Effector CD8-positive, alpha-beta T cell (primary cell): ENCODE measurements around the gene CCBE1.
"Not testable (repeated sequence)": the region's sequence is repeated elsewhere in the genome, so short reads cannot be mapped to it uniquely, and the experiment has no call there.

Experiments
- DNase-seq: peaks from one replicate; lab custom pipeline; 2025; lab: John Stamatoyannopoulos, UW

The CCBE1 gene

DNA sequence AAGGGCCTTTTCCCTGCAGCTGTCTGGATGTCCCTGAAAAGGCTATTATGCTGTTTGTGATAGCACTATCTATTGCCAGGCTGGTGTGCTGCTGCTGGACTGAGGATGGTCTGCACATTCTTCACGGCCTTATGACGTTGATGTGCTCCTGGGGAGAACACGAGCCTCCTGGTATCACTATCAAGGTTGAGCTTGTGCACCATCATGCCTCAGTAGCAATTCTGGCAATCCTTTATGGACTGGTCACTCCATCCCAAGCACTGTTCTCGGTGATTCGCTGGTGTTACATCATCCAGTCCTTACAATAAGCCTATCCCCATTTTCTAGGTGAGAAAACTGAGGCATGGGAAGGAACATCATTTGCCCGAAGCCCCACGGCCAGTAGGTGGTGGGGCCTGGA lies 18.2 kb upstream of the CCBE1 start:
- DNase-seq: no peak

DNA sequence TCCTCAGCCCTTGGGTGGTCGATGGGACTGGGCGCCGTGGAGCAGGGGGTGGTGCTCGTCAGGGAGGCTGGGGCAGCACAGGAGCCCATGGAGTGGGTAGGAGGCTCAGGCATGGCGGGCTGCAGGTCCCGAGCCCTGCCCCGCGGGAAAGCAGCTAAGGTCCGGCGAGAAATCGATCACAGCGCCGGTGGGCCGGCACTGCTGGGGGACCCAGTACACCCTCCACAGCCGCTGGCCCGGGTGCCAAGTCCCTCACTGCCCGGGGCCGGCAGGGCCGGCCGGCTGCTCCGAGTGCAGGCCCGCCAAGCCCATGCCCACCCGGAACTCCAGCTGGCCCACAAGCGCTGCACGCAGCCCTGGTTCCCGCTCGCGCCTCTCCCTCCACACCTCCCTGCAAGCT lies 16.9 kb upstream of the CCBE1 start:
- DNase-seq: not testable (repeated sequence)

DNA sequence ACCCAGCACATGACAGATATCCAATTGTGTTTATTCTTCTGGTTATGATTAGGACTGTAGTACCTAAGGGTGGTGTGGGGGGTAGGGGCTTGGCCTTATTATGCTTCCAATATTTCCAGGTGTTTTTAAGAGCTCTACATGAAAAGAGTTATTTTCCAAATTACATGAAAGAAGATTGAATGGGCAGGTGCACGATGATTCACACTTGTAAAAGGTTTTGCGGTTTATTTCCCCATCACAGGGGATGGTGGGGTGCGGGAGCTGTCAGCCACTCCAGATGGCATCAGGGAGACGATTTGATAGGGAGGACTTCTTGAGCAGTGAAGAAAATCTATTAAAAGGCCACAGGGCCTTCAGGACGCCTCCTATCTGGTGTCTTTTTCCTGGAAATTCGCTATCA lies 15.1 kb upstream of the CCBE1 start:
- no peak for DNase-seq

DNA sequence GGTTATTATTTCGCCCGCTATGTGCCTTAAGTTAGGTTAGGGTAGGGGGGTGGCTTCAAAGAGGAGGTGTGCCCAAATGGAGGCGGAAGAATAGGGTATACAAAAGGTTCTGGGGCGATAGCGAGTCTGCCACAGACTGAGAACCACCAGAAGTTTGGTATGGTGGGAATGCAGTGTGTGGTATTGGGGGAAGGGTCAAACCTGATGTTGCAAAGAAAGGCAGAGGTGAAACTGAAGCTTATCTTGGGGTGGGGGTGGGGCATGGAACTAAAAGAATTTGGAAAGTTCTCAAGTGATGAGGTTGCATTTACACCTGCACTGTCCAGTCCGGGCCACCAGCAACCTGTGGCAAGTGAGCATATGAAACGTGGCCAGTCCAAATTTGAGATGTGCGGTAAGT lies 11.8 kb upstream of the CCBE1 start:
- DNase-seq: no peak

DNA sequence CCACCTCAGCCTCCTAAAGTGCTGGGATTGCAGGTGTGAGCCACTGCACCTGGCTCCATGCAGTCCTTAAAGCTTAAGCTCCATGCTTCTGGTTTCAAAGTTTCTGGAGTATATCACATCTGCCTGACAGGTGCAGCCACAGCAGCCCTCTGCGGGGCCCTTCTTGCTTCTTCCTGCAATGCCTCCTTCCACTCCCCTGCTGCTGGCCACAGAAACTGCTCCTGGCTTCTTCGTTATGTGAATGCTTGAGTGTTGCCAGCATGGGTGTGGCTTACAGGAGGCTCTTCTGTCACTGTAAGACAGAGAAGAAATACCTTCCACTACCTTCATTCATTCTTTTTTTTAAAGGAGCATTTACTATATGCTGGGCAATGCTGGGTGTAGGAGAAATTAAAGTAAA lies 10.1 kb upstream of the CCBE1 start:
- DNase-seq: no peak

DNA sequence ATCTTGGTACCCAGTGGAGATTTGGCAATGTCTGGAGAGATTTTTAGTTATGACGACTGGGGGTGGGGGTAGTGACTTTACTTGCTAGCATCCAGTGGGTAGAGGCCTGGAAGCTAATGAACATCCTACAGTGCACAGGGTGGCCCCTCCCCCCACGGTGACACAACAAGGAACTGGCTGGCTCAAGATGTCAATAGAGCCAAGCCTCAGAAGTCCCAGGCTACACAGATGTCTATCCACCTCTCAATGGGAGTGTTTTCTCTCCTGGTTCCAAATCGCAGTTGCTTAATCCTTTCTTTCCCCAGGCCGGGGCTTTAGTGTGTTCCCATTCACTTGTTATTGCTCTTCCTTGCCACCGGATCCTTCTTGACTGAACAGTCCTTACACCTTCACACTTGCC lies 9.3 kb upstream of the CCBE1 start:
- no peak for DNase-seq

DNA sequence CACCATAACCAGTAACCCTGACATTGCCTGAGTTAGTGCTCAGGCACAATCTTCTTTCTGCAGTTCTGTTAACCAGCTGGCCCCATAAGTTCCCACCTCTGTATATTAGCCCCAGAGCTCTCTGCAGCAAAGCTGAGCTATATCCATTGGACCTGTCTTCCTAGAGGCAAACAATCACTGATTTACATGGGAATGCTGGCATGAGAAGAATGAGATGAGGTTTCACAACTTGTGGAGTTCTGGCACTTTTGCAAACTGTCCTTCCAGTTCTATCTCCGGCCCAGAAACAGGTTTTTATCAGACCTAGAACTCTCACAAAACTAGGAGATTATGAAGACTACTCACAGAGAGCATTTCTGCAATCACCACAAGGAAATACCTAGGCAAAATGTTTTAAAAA lies 7.9 kb upstream of the CCBE1 start:
- no peak for DNase-seq

DNA sequence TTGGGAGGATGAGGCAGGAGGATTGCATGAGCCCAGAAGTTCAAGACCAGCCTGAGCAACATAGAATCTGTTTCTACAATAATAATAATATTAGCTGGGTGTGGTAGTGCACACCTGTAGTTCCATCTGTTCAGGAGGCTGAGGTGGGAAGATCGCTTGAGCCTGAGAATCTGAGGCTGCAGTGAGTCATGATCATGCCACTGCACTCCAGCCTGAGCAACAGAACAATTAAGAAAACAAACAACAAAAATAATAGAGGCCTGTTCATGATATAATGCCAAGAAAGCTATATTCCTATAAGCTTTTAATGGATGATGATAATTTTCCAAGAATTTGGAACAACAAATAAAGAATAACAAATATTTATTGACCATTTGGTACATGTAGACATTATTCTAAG lies 6.9 kb upstream of the CCBE1 start:
- DNase-seq: no peak

DNA sequence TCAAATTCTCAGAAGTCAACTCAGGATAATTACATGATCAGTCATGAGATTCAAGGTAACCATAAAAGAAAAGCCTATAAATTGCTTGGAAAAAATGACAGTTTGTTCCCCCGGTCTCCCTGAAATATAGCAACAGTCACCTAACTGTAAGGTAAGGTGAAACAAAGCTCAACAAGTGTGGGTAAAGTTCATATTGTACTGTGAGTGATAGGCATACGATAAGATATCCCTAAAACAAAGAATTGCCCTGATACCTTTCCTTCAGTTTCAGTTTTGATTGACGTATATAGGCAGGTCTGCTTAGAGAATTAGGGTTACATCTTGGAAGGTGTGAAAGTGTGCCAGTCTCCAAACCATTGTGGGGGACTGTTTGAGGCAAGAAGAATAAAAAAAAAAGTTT lies 4.0 kb upstream of the CCBE1 start:
- no peak for DNase-seq

DNA sequence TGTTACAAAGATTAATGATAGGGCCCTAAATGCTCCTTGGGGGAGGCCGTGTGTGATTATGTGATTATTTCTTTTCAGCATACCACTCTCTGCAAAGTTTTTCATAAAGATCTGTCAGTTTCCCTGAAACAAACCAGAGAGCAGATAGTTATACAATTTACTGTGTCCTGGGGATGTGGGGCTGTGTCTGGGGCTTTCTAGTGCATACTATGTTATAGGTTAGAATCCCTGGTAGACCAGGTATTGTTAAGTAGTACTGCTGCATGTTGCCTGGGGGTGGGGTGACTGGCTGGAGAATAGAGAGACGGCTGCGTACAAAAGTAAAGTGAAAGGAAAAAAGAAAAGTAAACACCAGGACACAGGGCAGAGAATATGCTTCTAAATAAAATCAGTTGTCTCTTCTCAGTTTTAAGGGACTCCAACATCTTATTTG lies 3.3 kb upstream of the CCBE1 start:
- DNase-seq: no peak

DNA sequence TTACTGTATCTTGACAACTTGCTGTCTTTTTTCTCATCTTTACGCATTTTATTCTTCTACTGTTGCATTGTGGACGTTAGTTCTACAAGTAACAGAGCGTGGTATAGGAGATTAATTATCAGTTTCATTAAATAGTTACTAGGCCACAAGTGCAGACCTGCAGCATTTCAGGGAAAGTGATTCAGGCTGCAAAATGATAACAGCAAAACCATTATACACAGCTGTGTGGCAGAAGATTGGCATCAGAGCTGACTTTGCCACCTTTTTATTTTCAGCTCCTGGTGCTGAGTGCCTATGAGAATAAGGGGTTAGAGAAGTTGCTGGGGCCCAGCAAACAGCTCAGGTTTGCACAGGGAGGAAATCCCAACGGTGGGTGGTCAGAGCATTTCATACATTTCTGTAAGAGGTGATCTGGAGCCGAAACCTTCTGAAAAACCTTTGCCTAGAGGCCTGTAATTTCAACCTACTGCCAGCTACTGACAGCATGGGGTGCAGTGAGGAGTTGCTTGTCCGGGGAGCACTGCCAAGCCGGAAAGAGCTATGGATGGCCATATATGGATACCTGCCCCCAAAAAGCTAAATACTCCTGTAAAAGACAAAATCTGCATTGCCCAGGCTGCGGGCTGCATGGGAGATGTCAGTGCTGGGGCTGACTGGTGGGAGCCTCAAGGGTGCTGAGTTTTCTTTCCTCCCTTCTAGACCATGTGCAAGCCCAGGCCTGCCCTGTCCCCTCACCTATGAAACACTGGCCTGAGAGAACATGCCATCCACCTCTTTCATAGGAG lies 2.7 kb upstream of the CCBE1 start:
- DNase-seq: no peak

DNA sequence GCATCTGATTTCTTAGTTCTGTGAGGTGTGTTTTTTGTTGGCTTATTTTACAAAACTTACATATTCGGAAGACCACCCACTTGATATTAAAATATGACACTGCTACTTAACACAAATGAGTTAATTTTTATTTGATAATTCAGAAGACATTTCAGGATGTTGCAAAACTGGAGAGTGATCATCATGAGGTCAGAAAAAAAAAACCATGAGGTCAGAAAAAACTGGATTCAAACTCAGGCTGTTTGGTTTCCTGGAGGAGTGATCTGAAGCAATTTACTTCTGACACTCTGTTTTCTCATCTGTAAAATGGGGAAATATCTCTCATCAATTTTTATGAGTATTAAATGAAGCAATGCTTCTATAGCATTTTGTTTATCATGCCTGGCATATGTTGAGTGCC lies 1.8 kb upstream of the CCBE1 start:
- DNase-seq: no peak

DNA sequence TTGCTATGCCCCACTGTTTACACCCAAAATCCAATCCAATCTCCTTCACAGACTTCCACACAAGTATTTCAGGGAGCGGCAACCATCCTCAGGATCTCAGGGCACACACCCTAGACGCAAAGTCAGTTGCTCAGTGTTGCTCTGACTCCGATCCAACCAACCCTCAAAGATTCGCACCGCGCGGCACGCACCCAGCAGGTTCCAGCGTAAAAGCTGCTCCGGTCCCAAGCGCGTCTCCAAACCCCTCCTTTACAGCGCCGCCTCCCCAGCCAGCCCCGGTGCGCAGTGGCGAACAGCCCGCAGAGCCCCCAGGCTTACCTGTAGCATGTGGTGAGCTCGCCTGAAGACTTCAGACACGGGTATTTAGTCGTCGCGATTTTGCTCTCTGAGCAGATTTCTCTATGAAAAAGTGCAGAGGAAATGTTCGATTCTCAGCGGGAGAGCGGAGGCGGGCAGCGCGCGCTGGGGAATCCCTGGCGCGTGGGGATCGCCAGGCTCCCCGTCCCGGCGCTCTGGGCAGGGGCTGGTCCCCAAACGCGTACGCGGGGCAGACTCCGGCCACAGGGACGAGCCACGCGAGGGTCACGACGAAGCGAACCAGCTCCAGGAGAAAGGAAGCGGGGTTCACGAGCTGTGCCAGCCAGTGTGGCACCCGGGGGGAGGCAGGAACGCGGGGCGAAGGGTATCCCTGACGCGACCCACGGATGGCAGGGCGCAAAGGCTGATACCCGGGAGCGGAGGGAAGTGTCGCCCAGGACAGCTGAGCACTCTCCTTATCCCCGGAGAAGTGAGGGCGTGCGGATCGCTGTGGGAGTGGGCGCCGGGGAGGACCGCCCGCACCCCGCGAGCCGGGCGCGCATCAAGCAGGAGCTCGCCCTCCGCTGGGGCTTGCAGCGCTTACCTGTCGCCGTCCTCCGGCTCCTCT lies 650 bp downstream of the CCBE1 start:
- DNase-seq: no peak

DNA sequence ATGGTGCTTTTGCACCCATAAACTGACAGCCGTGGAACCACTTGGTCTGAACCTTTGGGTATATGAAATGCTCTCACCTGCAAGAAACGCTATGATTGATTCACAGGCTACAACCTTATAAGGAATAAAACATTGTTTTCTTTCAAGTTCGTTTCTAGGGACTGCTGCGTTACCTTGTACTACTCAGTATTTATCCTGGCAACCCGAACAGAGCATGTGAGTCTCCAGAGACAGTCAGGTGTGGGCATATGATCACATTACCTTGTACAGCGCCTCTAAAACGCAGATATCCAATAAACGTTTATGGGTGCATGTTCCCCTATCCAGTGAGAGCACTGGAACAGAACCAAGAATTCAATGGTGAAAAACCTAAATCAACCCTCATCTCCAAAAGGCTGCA lies 1.7 kb downstream of the CCBE1 start:
- DNase-seq: no peak

DNA sequence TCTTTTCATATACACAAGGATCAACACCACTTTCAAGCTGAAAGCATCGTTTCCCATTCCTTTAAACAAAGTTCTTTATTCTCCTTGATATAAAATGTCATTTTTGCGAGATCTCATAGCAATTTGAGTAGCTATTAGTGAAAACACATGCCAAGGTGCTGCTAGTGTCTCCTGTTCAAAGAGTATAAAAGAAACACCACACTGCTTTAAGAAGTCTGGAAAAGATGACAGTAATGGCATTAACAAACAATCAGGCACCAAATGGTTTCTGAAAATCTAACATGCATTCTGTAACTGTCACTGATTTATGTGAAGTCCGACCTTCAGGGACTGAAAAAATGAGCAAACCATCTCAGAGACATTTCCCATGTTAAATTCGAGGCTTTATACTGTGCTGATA lies 2.4 kb downstream of the CCBE1 start:
- no peak for DNase-seq

DNA sequence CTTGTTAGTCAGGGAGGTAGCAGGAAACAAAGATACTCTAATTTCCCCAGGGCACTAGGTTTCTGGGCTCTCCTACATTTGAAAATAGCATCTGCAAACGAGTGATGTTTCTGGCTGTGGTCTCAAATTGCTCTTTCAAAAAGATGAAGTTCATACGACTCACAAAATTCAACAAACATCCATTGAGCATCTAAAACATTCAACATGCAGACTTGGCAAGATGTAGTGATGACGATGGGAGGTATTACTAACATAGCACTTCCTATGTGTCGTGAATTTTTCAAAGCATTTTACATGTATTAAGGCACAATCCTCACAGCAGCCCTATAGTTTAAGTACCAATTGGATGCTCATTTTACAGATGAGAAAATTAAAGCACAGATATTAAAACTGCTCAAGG lies 5.2 kb downstream of the CCBE1 start:
- DNase-seq: no peak

DNA sequence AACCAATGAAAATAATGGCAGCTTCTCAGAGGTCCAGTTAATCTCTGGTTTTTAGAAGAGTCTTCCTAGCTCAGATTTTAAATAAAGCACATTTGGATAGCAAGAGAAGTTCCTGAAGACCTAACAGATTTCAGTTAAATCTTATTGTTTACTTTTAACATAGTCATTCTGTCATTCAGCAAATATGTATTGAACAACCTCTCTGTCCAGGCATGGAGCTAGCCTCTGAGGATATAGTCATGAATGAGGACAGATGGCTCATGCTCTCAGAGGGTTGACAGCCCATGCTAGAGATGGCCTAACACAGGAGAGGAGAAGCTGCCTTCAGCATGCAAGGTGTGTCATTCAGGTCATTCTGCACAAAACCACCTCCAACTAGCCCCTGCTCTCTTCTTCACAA lies 6.2 kb downstream of the CCBE1 start:
- DNase-seq: no peak

DNA sequence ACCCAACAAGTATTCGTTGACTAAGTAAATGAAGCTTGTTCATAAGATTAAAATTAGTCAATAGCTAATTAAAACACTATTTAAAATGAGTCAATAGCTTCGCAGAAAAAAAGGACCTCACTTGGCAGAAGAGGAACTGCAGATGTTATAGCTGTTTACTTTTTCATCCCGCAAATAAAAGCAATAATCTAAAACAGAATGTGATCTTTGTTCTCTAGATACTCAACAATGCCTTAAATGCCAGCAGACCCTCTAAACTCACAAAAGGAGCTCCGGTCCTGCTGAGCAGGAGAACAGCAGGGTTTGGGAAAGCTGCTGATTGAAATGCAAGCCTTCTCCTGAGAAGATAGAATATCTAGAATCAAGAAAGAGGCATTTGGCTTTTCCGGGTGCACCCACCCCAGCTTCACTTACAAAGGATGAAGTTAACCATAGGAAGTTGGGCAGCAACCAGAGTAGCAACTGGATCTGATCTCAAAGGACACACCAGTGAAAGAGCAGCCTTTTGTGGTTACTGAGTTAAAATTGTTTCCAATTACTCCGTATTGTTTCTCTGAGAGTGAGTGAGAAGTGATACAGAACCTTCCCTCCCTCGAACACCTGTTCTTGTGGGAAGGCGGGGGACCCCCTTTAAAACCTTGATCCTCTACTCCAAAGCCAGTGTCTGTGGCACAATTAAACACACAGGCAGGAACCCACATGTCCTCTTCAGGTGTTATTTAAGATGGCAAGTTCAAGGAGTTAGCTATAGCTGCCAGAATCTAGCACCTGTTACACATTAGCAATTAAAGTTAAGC lies 6.8 kb downstream of the CCBE1 start:
- DNase-seq: no peak

DNA sequence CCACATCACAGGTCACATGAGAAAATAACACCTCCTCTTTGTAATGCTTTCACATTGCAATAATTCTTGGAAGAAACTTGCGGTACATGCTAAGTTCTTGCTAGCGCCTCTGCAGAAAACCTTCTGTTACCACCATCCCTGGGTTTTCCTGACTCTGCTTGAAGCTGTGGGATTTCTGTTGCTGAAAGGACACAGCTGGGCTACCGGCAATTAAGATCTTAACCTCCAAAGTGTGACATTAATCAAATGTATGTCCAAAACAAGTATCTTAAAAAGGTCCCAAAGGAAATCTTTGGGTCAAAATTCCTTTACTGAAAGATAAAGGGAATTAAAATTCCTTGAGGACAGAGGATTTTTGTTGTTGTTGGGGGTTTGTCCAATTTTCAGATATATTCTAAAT lies 7.5 kb downstream of the CCBE1 start:
- DNase-seq: no peak

DNA sequence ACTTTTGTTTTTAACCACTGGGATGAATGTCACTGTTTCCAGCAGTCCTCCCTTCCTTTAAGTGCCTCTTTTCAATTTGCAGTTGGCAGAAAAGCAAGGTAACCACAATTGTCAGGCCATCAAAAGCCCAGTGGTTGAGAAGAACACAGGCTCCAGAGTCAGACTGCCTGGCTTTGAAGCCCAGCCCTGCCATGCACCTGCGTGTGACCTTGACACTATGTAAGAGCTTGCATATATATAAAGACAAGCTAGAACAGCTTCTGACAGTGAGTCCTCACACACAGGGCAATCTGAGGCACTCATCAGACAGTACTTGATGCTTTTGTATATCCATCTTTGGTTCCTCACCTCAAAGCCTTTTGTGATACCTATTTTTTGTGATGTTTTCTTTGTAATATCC lies 11.0 kb downstream of the CCBE1 start:
- no peak for DNase-seq

DNA sequence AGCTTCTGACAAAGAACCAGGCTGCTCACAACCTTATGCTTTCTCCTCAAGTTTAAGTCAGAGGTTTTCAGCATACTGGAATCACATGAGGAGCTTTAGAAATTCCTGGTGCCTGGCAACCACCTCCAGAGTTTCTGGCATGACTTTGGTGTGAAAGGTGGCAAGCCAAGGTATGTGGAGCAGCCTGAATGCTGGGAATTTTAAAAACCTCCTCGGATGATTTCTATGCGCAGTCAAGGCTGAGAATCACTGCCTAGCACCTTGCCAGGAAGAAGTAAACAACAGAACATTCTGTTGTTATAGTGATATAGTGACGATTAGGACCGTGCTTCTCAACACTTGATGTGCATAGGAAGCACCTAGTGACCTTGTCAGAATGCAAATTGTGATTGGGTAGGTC lies 11.7 kb downstream of the CCBE1 start:
- no peak for DNase-seq

DNA sequence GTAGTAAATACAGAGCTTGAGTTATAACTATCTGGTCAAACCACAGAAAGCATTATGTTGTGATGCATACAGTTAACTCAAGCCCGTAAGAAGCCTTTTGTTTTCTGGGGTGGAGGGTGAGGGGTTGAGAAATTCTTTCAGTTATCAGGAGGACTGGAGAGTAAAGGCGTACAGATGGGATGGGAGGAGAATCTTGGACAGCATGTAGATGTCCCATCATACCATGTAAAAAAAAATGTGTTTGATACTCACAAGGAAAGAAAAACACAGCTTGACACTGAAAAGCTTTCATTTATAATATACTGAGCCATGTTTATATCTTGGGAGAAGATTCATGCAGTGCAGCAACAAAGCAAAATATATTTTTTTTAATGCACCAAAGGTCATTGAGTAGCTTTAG lies 12.4 kb downstream of the CCBE1 start:
- no peak for DNase-seq
